T-helper 2 cell (primary cell): ENCODE measurements around the gene ARIH1.
"Not testable (repeated sequence)": the region's sequence is repeated elsewhere in the genome, so short reads cannot be mapped to it uniquely, and the experiment has no call there.

ENCODE experiments used
- DNase-seq, 5 experiments: peaks; one replicate each; pipeline versions ENCODE4 v3.0.0 to v3.0.0-alpha.2; 2012 to 2022
- total RNA-seq, 2 donors: gene quantifications; one replicate each; lab custom pipeline; 2026; lab: John Stamatoyannopoulos, UW

ARIH1 gene
- 201 to 431 reads per million in 2 donors for total RNA-seq

GRCh38 chr15:72473614-72474465, at the start of gene ARIH1:
Gene ARIH1, plus strand, starts transcription at chr15:72474330. Its CDS starts 310 bp downstream, at chr15:72474640.
- peak; percentile 93 to 96 (median 95) for DNase-seq

- peak in 1 of 5 experiments; percentile 12 for DNase-seq
Measured at GRCh38 chr15:72426753-72427152, 47.4 kb upstream of the ARIH1 start.

GRCh38 chr15:72437650-72438316, 36.3 kb upstream of the ARIH1 start:
- DNase-seq = no peak

- DNase-seq = not testable (repeated sequence)
Measured at GRCh38 chr15:72442848-72443247, 31.3 kb upstream of the ARIH1 start.

GRCh38 chr15:72445426-72445825, 28.7 kb upstream of the ARIH1 start:
- DNase-seq = no peak

- no peak for DNase-seq
Measured at GRCh38 chr15:72450805-72451204, 23.3 kb upstream of the ARIH1 start.

GRCh38 chr15:72451224-72451623, 22.9 kb upstream of the ARIH1 start:
- no peak for DNase-seq

- DNase-seq = no peak
Measured at GRCh38 chr15:72456684-72457083, 17.4 kb upstream of the ARIH1 start.

- DNase-seq = no peak
Measured at GRCh38 chr15:72460402-72460801, 13.7 kb upstream of the ARIH1 start.

- no peak for DNase-seq
Measured at GRCh38 chr15:72463702-72464101, 10.4 kb upstream of the ARIH1 start.

GRCh38 chr15:72464251-72464650, 9.9 kb upstream of the ARIH1 start:
- no peak for DNase-seq

- no peak for DNase-seq
Measured at GRCh38 chr15:72468103-72468502, 6.0 kb upstream of the ARIH1 start.

GRCh38 chr15:72472992-72473610, 1.0 kb upstream of the ARIH1 start:
- peak in 1 of 5 experiments; percentile 45 for DNase-seq

GRCh38 chr15:72474466-72474911, 359 bp downstream of the ARIH1 start:
- DNase-seq = peak in 1 of 5 experiments; percentile 40

- DNase-seq = peak; percentile 55 to 92 (median 74)
Measured at GRCh38 chr15:72474912-72475628, 940 bp downstream of the ARIH1 start.

- DNase-seq = peak in 1 of 5 experiments; percentile 17
Measured at GRCh38 chr15:72475674-72476073, 1.5 kb downstream of the ARIH1 start.

GRCh38 chr15:72476330-72476729, 2.2 kb downstream of the ARIH1 start:
- not testable (repeated sequence) for DNase-seq

- DNase-seq = no peak
Measured at GRCh38 chr15:72481015-72481659, 7.0 kb downstream of the ARIH1 start.

GRCh38 chr15:72482275-72482674, 8.1 kb downstream of the ARIH1 start:
- DNase-seq = no peak

- DNase-seq = no peak
Measured at GRCh38 chr15:72483279-72483678, 9.1 kb downstream of the ARIH1 start.

GRCh38 chr15:72486144-72486543, 12.0 kb downstream of the ARIH1 start:
- no peak for DNase-seq
